Activated CD4-positive, alpha-beta T cell treated with anti-CD3 and anti-CD28 coated beads, Interleukin-2, Interleukin-6, amounts not matched to agents 100 ng/mL and 50 ng/mL, durations not matched to agents 16 hours and 8 hours (primary cell): Measurements from ENCODE around the gene HMCN1.

Experiments
- DNase-seq: peaks from one replicate; pipeline ENCODE4 v3.0.0-alpha.2; 2020

HMCN1 gene

DNA sequence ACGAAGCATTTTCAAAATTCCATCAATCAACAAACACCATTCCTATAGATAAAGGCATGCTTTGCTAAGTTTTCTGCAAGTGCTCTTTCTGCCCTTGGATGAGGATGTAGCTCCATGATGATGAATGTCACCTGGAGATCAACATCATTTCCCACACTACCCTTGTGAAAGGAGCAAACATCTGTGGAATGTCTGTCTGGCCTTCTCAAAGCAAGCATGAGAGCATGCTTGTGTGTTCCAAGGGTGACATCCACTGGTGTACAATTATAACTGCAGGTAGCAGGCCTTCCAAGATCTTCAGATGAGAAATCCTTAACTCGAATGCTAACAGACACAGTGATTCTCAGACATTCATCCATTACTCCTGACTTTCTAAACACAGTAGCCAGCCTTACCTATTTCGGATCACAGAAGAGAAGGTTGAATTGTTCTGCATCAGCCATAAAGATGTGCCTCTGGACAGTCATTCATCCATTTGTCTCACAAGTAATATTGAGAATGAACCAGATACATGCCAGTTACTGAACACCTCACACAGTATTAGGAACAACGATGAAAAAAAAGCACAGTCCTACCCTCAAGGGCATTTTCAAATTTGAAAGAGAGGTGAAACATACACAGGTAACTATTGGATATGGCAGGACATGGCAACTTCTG is 478.5 kb downstream of the HMCN1 start:
- peak; percentile 52 for DNase-seq

- no peak for DNase-seq
Measured at GRCh38 chr1:186213225-186213607, 479.0 kb downstream of the HMCN1 start.

GRCh38 chr1:186214791-186215190 is 480.6 kb downstream of the HMCN1 start:
- no peak for DNase-seq

- no peak for DNase-seq
Measured at GRCh38 chr1:186215636-186216035, 481.4 kb downstream of the HMCN1 start.

DNA sequence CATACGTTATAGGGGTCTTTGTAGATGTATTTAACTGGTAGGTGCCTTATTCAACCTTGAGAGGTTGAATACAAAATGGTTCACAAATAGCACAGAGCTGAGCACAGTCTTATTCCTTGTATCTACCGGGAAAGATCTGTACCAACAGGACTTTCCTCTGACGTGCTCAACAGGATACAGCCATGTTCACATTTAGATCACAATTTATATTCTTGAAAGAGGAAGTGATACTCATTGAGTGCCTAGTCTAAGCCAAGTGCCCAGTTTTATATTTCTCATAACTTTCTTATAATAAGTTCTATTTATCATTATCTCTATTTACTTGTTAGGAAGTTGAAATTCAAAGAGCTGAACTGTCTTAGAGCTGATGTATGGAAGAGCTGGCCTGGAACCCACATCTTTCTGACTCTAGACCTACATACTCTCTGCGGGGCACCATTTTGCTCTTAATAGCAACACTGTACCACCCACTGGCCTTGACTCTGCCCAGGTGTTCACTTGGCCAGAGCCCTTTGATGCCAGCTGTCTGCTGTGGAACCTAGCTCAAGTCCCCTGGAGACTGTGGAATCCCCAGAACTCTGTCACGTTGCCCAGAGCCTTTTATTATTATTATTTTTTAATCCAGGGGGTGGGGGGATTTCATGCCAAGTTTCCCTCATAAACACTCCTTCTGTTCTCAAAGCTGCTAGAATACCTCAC is 484.6 kb downstream of the HMCN1 start:
- no peak for DNase-seq

DNA sequence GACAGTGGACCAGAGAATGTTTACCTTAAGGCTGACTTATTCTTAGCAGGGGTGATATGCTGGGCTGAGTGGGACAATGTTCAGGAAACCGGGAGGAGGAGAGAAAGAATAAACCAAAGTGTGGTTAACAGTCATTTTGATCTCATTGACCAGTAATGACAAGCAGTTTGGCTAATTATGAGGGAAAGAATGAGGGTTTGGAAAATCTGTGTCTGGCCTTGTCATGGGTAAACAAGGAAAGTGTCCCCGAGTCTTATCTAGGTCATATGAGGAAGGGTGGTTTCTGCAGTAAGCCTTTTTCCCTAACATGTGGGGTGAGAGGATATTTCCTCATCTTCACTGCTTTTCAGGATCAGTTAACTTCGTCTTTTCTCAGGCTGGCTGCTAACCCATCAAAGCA is 485.9 kb downstream of the HMCN1 start:
- no peak for DNase-seq

DNA sequence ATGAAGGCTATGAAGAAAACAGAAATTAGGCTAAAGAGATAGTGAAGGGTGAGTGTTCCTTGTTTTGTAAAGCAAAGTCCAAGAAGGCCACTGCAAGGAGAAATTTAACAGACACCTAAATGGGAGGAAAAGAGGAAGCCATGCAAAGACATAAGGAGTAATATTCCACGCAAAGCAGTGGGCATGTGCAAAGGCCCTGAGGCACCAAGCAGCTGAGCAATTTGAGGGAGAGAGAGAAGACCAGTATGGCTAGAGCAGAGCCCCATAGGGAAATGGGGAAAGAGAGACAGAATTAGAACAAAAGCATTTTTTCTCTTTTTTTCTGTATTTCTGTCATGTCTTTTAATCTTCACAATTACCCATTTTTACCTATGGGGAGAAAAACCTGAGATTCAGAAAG is 486.7 kb downstream of the HMCN1 start:
- DNase-seq: no peak

GRCh38 chr1:186225096-186225495 is 490.9 kb downstream of the HMCN1 start:
- no peak for DNase-seq

DNA sequence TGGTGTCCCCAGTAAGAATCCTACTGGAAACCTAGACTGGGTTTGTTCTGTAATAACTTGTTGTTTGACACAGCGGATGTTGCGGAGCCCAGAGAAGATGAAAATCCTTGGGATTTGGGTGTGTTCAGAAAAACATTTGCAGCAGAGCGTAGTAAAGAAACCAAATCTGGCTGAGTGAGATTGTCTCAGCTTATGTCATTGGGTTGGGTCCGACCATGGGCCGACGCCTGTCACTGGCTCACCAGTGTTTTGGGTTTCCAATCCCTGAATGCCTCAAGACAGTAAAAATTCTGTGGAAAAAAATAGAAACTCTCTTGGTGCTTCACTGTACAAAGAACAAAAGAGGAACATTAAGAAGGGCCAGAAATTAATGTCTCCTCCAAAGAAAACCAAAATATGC is 494.6 kb downstream of the HMCN1 start:
- DNase-seq: no peak

DNA sequence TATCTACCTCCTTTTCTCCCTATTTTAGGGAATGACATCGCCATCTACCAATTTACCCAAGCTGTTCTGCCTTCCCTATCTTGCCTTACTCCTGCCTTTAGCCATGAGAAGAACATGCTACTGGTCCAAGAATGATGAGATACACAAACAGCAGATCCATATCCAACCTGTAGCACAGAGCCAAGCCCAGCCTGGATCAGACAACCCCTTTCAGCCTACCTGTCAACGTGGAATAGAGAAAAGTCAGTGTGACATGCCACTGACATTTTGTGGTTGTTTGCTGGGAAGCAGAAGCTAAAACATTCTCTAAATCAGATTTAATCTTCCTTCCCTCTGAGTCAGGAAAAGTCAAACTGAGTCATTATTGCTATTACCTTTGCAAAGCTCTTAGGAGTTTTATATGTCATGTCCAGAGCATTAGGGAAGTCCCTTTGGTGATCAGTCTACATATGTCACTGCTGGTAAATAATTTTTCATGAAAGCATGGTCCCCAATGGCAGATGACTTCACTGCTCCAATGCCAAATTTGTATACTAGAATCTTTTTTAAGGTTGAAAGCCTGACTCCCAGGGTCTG is 497.8 kb downstream of the HMCN1 start:
- no peak for DNase-seq

DNA sequence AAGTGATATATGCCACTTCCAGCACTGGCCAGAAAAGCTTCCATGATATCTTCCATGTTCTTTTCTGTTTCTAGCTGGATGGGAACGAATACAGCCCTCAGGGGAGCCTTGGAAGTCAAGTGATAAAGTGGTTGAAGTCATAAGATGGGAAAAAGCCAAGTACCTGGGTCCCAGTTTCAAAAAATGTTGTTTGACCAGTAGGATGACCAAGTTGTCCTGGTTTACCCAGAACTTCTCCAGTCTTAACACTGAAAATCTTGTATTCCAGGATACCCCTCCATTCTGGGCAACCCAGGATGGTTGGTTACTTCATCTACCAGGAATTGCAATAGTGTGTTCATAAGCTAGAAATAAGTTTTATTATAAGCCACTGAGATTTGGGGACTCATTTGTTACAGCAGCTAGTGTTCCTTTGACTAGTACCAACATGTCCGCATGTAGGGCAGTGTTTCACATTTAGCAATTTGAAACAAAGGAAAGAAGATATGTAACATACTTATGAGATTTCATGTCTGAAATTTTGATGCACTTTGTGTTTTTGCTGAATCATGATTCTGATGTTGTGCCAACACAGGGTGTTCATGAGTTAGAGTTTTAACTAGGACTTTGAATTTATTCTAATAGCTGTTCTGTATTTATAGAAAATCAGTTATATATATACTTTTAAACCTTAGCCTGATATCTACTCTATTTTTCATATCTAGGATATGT is 500.9 kb downstream of the HMCN1 start:
- no peak for DNase-seq

GRCh38 chr1:186235696-186236095 is 501.5 kb downstream of the HMCN1 start:
- DNase-seq: no peak

DNA sequence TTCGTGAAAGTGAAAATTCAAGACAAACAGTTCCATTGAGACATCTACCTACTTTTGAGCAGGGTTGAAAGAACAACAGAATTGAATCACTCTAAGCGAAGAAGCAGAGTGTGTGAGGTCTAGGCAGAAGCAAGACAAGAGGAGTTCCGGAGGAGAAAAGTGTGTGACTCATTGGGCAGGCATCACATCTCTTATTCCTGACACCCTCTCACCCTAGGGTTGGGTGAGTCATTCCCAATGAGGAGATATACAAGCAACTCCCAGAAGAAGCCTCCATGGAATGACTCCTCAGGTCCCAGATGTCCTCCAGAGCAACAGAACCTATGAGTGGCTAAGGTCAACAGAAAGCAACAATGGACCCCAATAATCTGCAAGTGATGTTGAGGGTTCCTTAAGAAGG is 502.7 kb downstream of the HMCN1 start:
- no peak for DNase-seq

DNA sequence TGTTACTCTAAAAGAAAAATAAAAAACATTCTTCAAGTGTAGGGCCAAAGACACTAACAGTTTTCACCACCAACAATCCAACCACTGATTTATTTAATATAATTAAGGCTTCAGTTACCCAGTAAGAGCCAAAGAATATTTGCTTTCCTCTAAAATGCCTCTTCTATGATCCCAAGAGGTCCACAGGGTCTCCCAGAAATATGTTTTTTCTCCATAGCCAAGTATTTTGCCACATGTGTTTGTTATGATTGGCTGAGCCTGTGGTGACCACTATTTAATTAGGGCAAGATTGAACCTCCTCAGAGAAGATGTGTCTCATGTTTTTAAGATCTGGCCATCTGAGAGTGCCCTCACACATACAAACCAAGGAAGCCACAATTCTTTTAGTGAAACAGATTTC is 505.0 kb downstream of the HMCN1 start:
- no peak for DNase-seq

GRCh38 chr1:186240436-186240835 is 506.2 kb downstream of the HMCN1 start:
- no peak for DNase-seq
